Bronchial epithelial cell (primary cell): Measurements from ENCODE around the gene KDM7A. TPM values are rescaled to one million over a fixed set of nuclear protein-coding genes. Genes with fewer than 3 reads are reported as not detected.
A peak's percentile ranks its signal among the peaks of the same experiment; 100 is the strongest.

Experiments used
- DNase-seq: peaks from one replicate; pipeline ENCODE4 v3.0.0-alpha.2; 2010; ENCODE audit warnings: low read depth
- FAIRE-seq: peaks from 2 replicates; lab custom pipeline; 2011; peaks lifted over from hg19 to GRCh38; lab: Jason Lieb, UNC
- H3K27me3 ChIP-seq: 2 replicates; pipeline ENCODE4 v1.5.1; 2011; ENCODE audit warnings: low read length; ENCODE audit not compliant: control insufficient read depth, insufficient read depth
- H3K36me3 ChIP-seq: 2 replicates; pipeline ENCODE4 v1.5.1; 2011; ENCODE audit warnings: low read length; ENCODE audit not compliant: control insufficient read depth, insufficient read depth
- H3K4me3 ChIP-seq: 2 replicates; pipeline ENCODE4 v1.5.1; 2011; ENCODE audit warnings: mild to moderate bottlenecking, low read depth, low read length, control low read depth
- CTCF ChIP-seq: IDR thresholded peaks from 2 replicates; pipeline ENCODE4 v1.5.1; 2011; ENCODE audit warnings: mild to moderate bottlenecking, moderate library complexity, low read length, control low read depth, inconsistent platforms; ENCODE audit not compliant: insufficient read depth, severe bottlenecking
- total RNA-seq: library from RNA; depleted of rRNA; stranded (reverse); fragments of >200 nt; gene quantifications from 2 replicates; pipeline ENCODE4 v1.2.1, GENCODE V29; 2014

KDM7A gene
- total RNA-seq, 1 donor from 2014 or later: 14.7 TPM

- TF ChIP-seq CTCF: no peak
- H3K36me3 ChIP-seq: peaks cover 7% of the 10 kb centered on the region
- no peaks in the 10 kb centered on the region for H3K27me3 ChIP-seq
- DNase-seq (no peak), FAIRE-seq (no peak)
- H3K4me3 ChIP-seq: no peak overlapping the region
These were observed 39.7 kb downstream of the KDM7A start for GRCh38 chr7:140137078-140137477.

- FAIRE-seq (no peak), DNase-seq (no peak)
- Histone ChIP-seq H3K27me3 (no peaks in the 10 kb centered on the region), H3K36me3 (peaks cover 10% of the 10 kb centered on the region), H3K4me3 (no peak overlapping the region)
- no peak for TF ChIP-seq CTCF
These were observed 40.7 kb downstream of the KDM7A start for GRCh38 chr7:140136073-140136472.

- Histone ChIP-seq H3K27me3 (no peaks in the 10 kb centered on the region), H3K4me3 (no peak overlapping the region), H3K36me3 (peaks cover 10% of the 10 kb centered on the region)
- TF ChIP-seq CTCF: no peak
- FAIRE-seq (no peak), DNase-seq (no peak)
These were observed 42.7 kb downstream of the KDM7A start for GRCh38 chr7:140134039-140134438.

- no peak for DNase-seq
- no peak for FAIRE-seq
- no peak for TF ChIP-seq CTCF
- no peaks in the 10 kb centered on the region for H3K27me3 ChIP-seq
- peaks cover 6% of the 10 kb centered on the region for H3K36me3 ChIP-seq
- no peak overlapping the region for H3K4me3 ChIP-seq
These were observed 49.2 kb downstream of the KDM7A start for GRCh38 chr7:140127360-140128127.

- Histone ChIP-seq H3K27me3 (no peaks in the 10 kb centered on the region), H3K36me3 (peaks cover 6% of the 10 kb centered on the region), H3K4me3 (no peak overlapping the region)
- DNase-seq: no peak
- TF ChIP-seq CTCF: no peak
- no peak for FAIRE-seq
These were observed 50.2 kb downstream of the KDM7A start for GRCh38 chr7:140126435-140127034.

GRCh38 chr7:140122965-140123364, 53.8 kb downstream of the KDM7A start:
- Histone ChIP-seq H3K27me3 (no peaks in the 10 kb centered on the region), H3K4me3 (no peak overlapping the region), H3K36me3 (peaks cover 4% of the 10 kb centered on the region)
- no peak for TF ChIP-seq CTCF
- FAIRE-seq (no peak), DNase-seq (peak; percentile 36)
